Ishikawa (cell line): ENCODE measurements around the gene GALR2.

Experiments
- CEBPB ChIP-seq: IDR thresholded peaks from 2 replicates; pipeline ENCODE4 v1.6.1; 2012
- CREB1 ChIP-seq: IDR thresholded peaks from 2 replicates; pipeline ENCODE4 v1.6.1; 2012; ENCODE audit warnings: low read depth
- EGR1 ChIP-seq: IDR thresholded peaks from 2 replicates; pipeline ENCODE4 v1.6.1; 2012
- EP300 ChIP-seq: IDR thresholded peaks from 2 replicates; pipeline ENCODE4 v1.6.1; 2012; ENCODE audit warnings: borderline replicate concordance
- FOXM1 ChIP-seq: IDR thresholded peaks from 2 replicates; pipeline ENCODE4 v1.6.1; 2012; ENCODE audit warnings: low read depth, borderline replicate concordance
- MAX ChIP-seq: IDR thresholded peaks from 2 replicates; pipeline ENCODE4 v1.6.1; 2012
- NFIC ChIP-seq: IDR thresholded peaks from 2 replicates; pipeline ENCODE4 v1.6.1; 2012
- RAD21 ChIP-seq: IDR thresholded peaks from 2 replicates; pipeline ENCODE4 v1.6.1; 2012; ENCODE audit warnings: low read depth
- REST ChIP-seq: IDR thresholded peaks from 2 replicates; pipeline ENCODE4 v1.6.1; 2012; ENCODE audit warnings: low read depth, mild to moderate bottlenecking
- TAF1 ChIP-seq: IDR thresholded peaks from 2 replicates; pipeline ENCODE4 v1.6.1; 2012; ENCODE audit warnings: low read depth, mild to moderate bottlenecking
- TCF12 ChIP-seq: IDR thresholded peaks from 2 replicates; pipeline ENCODE4 v1.6.1; 2012; ENCODE audit warnings: low read depth
- TEAD4 ChIP-seq: IDR thresholded peaks from 2 replicates; pipeline ENCODE4 v1.6.1; 2012
- USF1 ChIP-seq: IDR thresholded peaks from 2 replicates; pipeline ENCODE4 v1.6.1; 2012
- YY1 ChIP-seq: IDR thresholded peaks from 2 replicates; pipeline ENCODE4 v1.6.1; 2012; ENCODE audit warnings: low read depth
- ZBTB7A ChIP-seq: IDR thresholded peaks from 2 replicates; pipeline ENCODE4 v1.6.1; 2012; ENCODE audit warnings: low read depth

GALR2 gene

GRCh38 chr17:76076765-76077583 lies 2.4 kb downstream of the GALR2 start:
- TF ChIP-seq RAD21, result no peak
- TF ChIP-seq USF1, result no peak
- no peak for TF ChIP-seq NFIC

- TF ChIP-seq CEBPB (no peak), EP300 (no peak), MAX (no peak), TCF12 (no peak), YY1 (no peak), USF1 (no peak), ZBTB7A (no peak), EGR1 (no peak), TAF1 (no peak), NFIC (no peak), TEAD4 (no peak), RAD21 (no peak), FOXM1 (no peak), CREB1 (no peak), REST (no peak)
Measured at GRCh38 chr17:76077584-76078110, 3.1 kb downstream of the GALR2 start.

GRCh38 chr17:76078370-76078769 lies 3.8 kb downstream of the GALR2 start:
- 0 out of 2 replicates have a peak, but pooled peaks have one; percentile 29 for TF ChIP-seq CEBPB

GRCh38 chr17:76078860-76079534 lies 4.4 kb downstream of the GALR2 start, which contains the start of gene ZACN:
Gene ZACN, plus strand, starts transcription at chr17:76079182. Its CDS starts 83 bp downstream, at chr17:76079265.
- TF ChIP-seq TAF1, result 0 out of 2 replicates have a peak, but pooled peaks have one; percentile 3
- TF ChIP-seq YY1, result 0 out of 2 replicates have a peak, but pooled peaks have one; percentile 7
- no peak for TF ChIP-seq TCF12
- 0 out of 2 replicates have a peak, but pooled peaks have one; percentile 16 for TF ChIP-seq EP300
- no peak for TF ChIP-seq NFIC
- no peak for TF ChIP-seq CEBPB

- no peak for TF ChIP-seq CREB1
- TF ChIP-seq EGR1, result no peak
- TF ChIP-seq TAF1, result 0 out of 2 replicates have a peak, but pooled peaks have one; percentile 7
Measured at GRCh38 chr17:76079535-76079955, 5.0 kb downstream of the GALR2 start.

- TF ChIP-seq TCF12 (no peak; the same call in 1 of the 2 replicates), TEAD4 (no peak), ZBTB7A (no peak), TAF1 (no peak), MAX (no peak)
Measured at GRCh38 chr17:76079956-76080767, 5.6 kb downstream of the GALR2 start.

- TF ChIP-seq MAX (no peak), REST (no peak), YY1 (no peak), USF1 (no peak), RAD21 (no peak), TAF1 (no peak), TEAD4 (no peak), EP300 (no peak), NFIC (no peak), ZBTB7A (no peak), TCF12 (no peak), FOXM1 (no peak), CEBPB (no peak), EGR1 (no peak), CREB1 (no peak)
Measured at GRCh38 chr17:76080768-76081287, 6.2 kb downstream of the GALR2 start.
